Measurements from ENCODE around the gene FAIM2. TPM values are rescaled to one million over a fixed set of nuclear protein-coding genes. Genes with fewer than 3 reads are reported as not detected.

The FAIM2 gene
- total and polyA plus RNA-seq, 9 donors = under 0.01 to 19.3 (median 2.4) TPM

DNA sequence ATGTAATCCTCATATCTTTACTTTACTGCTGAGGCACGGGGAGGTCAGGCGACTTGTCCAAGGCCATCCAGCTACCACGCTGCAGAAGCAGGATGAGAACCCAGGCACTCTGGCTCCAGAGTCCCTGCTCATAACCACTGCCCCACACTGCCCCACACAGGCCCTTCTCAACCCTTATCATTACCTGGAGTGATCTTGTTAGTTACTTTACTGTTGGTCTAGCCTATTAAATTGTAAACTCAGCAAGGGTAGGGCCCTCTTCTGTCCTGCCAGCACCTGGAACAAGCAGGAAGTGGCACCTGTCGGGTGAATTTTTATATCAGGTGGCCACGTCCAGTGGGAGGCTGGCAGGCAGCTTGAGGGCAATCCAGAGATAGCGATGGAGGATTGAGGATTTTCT lies 12.2 kb downstream of the FAIM2 start:
- Histone ChIP-seq H3K36me3 (no peaks in the 10 kb centered on the region), H3K4me1 (ENCODE audit: insufficient read depth) (peaks cover 4% of the 10 kb centered on the region), H3K27ac (no peak overlapping the region), H3K27me3 (no peaks in the 10 kb centered on the region), H3K4me3 (no peak overlapping the region), H3K9me3 (no peaks in the 10 kb centered on the region)
- no peak for DNase-seq
- TF ChIP-seq POLR2A (IDR thresholded peaks at IDR 0.05) (no peak), EP300 (IDR thresholded peaks at IDR 0.05) (no peak)
- TF ChIP-seq, protein P1, sequence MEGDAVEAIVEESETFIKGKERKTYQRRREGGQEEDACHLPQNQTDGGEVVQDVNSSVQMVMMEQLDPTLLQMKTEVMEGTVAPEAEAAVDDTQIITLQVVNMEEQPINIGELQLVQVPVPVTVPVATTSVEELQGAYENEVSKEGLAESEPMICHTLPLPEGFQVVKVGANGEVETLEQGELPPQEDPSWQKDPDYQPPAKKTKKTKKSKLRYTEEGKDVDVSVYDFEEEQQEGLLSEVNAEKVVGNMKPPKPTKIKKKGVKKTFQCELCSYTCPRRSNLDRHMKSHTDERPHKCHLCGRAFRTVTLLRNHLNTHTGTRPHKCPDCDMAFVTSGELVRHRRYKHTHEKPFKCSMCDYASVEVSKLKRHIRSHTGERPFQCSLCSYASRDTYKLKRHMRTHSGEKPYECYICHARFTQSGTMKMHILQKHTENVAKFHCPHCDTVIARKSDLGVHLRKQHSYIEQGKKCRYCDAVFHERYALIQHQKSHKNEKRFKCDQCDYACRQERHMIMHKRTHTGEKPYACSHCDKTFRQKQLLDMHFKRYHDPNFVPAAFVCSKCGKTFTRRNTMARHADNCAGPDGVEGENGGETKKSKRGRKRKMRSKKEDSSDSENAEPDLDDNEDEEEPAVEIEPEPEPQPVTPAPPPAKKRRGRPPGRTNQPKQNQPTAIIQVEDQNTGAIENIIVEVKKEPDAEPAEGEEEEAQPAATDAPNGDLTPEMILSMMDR (IDR thresholded peaks at IDR 0.05) = no peak
- WGBS, 3 donors = 73 to 82% (median 78%) methylated on average over 6 of the region's 6 CpGs
- intact Hi-C loops (cut with DNase I) = no loop called here

DNA sequence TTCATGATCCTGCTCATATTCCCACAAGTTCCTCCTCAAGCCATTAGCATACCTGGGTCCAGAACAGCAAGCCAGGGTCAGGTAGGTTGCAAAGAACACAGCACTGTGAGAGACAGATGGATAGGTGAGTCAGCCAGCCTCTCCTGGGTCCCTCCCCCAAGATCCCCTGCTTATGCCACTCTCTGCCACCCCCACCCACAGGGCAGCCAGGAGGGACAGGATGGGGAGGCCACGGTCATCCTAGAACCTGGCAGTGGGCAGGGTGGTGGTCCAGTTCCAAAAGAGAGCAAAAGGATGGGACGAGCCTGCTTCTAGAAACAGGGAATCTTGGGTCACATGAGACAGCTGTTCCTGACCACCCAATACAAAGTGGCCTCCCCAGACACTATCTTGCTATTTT lies 12.7 kb downstream of the FAIM2 start:
- DNase-seq = no peak
- no peaks in the 10 kb centered on the region for H3K27me3 ChIP-seq
- intact Hi-C loops (cut with DNase I) = no loop called here
- H3K4me3 ChIP-seq = no peak overlapping the region
- no peaks in the 10 kb centered on the region for H3K36me3 ChIP-seq
- 61 to 73% (median 65%) methylated on average over 2 of the region's 2 CpGs for WGBS, 3 donors
- TF ChIP-seq EP300 (IDR thresholded peaks at IDR 0.05) (no peak), POLR2A (IDR thresholded peaks at IDR 0.05) (no peak)
- TF ChIP-seq, protein P1 (IDR thresholded peaks at IDR 0.05) = no peak
- H3K9me3 ChIP-seq = no peaks in the 10 kb centered on the region
- H3K4me1 ChIP-seq (ENCODE audit: insufficient read depth) = peaks cover 4% of the 10 kb centered on the region
- no peak overlapping the region for H3K27ac ChIP-seq

DNA sequence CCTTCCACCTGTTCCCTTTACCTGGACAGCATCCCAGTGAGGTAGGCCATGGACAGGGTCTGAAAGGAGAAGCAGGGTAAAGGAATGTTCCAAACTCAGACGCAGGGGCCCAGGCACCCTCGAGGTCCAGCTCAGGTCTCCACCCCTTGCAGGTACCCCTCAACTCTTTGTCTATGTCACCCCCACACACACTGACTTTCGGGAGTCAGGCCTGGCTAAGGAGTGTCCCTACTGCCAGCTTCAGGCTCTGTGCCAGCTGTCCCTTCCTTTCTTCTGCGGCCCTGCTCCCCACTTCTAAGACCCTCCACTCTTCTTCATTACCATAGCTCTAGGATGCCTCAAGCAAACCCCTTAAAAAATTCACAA lies 13.6 kb downstream of the FAIM2 start:
- Histone ChIP-seq H3K27ac (no peak overlapping the region), H3K4me3 (no peak overlapping the region), H3K4me1 (ENCODE audit: insufficient read depth) (no peaks in the 10 kb centered on the region), H3K9me3 (no peaks in the 10 kb centered on the region), H3K27me3 (no peaks in the 10 kb centered on the region), H3K36me3 (no peaks in the 10 kb centered on the region)
- 80 to 88% (median 86%) methylated on average over 4 of the region's 4 CpGs for WGBS, 3 donors
- intact Hi-C loops (cut with DNase I) = no loop called here
- no peak for TF ChIP-seq POLR2A (IDR thresholded peaks at IDR 0.05)
- no peak for TF ChIP-seq EP300 (IDR thresholded peaks at IDR 0.05)
- TF ChIP-seq, protein P1 (IDR thresholded peaks at IDR 0.05) = no peak
- no peak for DNase-seq

DNA sequence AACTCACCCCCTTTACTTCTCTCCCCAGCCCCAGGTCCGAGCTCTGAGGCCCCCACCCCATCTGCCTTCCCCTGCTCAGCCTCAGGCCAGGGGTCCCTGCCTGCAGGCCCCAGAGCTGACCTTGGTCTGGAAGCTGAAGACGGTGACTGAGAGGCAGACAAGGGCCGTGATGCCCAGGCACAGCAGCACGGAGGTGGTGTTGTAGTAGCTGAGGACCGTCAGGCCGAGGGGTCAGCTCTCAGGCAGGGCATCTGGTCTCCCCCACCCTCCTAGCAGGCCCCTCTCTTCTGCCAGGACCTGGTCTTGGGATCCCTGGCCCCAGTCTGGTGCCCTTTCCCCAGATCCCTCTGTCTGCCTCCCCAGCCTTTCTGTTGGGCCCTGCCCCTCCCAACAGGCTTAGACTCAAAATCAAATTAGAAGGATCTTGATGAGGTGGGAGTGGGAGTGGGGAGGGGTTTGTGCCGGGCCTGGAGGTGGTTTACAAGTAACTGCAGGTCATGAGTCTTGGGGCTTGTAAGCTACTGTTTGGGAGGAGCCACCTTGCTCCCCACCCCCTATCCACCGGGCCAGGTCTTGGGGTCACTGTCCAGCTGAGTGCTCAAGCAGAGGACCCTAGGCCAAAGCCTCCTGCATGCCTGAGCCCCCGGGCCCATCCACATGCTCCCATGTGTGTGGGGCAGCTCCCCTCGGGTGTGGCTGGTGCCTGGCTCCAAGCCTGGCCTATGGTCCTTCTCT lies 14.2 kb downstream of the FAIM2 start:
- no peak for TF ChIP-seq EP300 (IDR thresholded peaks at IDR 0.05)
- TF ChIP-seq, protein P1 (IDR thresholded peaks at IDR 0.05) = no peak
- no peak for TF ChIP-seq POLR2A (IDR thresholded peaks at IDR 0.05)
- Histone ChIP-seq H3K9me3 (no peaks in the 10 kb centered on the region), H3K4me1 (ENCODE audit: insufficient read depth) (no peaks in the 10 kb centered on the region), H3K27me3 (no peaks in the 10 kb centered on the region), H3K27ac (no peak overlapping the region), H3K4me3 (no peak overlapping the region), H3K36me3 (no peaks in the 10 kb centered on the region)
- DNase-seq = no peak
- intact Hi-C loops (cut with DNase I) = no loop called here
- WGBS, 3 donors = 87 to 91% (median 91%) methylated on average over 10 of the region's 10 CpGs
